ENCODE data around the gene VDAC2.

VDAC2 gene

GRCh38 chr10:75272896-75273295 is 62.3 kb downstream of the VDAC2 start:
- Histone ChIP-seq H3K9me3 (ENCODE audit: control extremely low read depth in 1 of 5, control insufficient read depth in 4 of 5, insufficient read depth in 2 of 5, low read depth in 1 of 5, low read length in 4 of 5) (no peaks in the 10 kb centered on the region), H3K36me3 (ENCODE audit: control insufficient read depth in 4 of 4, insufficient read depth in 4 of 4, low read length in 3 of 4) (no peaks in the 10 kb centered on the region), H3K4me1 (ENCODE audit: control extremely low read depth in 1 of 4, control insufficient read depth in 4 of 4, insufficient read depth in 4 of 4, low read length in 3 of 4) (peaks cover 0 to 13% (median 4%) of the 10 kb centered on the region in 4 experiments), H3K27ac (ENCODE audit: insufficient read depth in 1 of 2, low read depth in 1 of 2, low read length in 2 of 2, poor library complexity in 1 of 2, severe bottlenecking in 2 of 2) (no peak overlapping the region), H3K4me3 (ENCODE audit: control insufficient read depth in 1 of 7, extremely low read depth in 1 of 7, insufficient read depth in 4 of 7, low read depth in 2 of 7, low read length in 6 of 7) (no peak overlapping the region), H3K27me3 (replicated peaks in 2 of 5; ENCODE audit: control insufficient read depth in 4 of 5, insufficient read depth in 5 of 5, low read length in 4 of 5) (no peaks in the 10 kb centered on the region)
- DNase-seq = no peak
- 92% methylated on average over 3 of the region's 7 CpGs for WGBS (ENCODE audit: insufficient coverage)
- POLR2A ChIA-PET = no interaction called here
- CTCF ChIA-PET = interaction anchor here (0.7 kb wide), 1 partner anchor 174 kb away, joined by 3 read pairs; no protein-coding TSS in a partner anchor

- 64% methylated on average over 29 of the region's 46 CpGs for WGBS (ENCODE audit: insufficient coverage)
- Histone ChIP-seq H3K27ac (ENCODE audit: insufficient read depth in 1 of 2, low read depth in 1 of 2, low read length in 2 of 2, poor library complexity in 1 of 2, severe bottlenecking in 2 of 2) (no peak overlapping the region), H3K4me3 (ENCODE audit: control insufficient read depth in 1 of 7, extremely low read depth in 1 of 7, insufficient read depth in 4 of 7, low read depth in 2 of 7, low read length in 6 of 7) (peak overlapping the region in 5 of 7 experiments; percentile 10 to 63 (median 25)), H3K4me1 (ENCODE audit: control extremely low read depth in 1 of 4, control insufficient read depth in 4 of 4, insufficient read depth in 4 of 4, low read length in 3 of 4) (peaks cover 0 to 13% (median 4%) of the 10 kb centered on the region in 4 experiments), H3K27me3 (replicated peaks in 2 of 5; ENCODE audit: control insufficient read depth in 4 of 5, insufficient read depth in 5 of 5, low read length in 4 of 5) (no peaks in the 10 kb centered on the region), H3K9me3 (ENCODE audit: control extremely low read depth in 1 of 5, control insufficient read depth in 4 of 5, insufficient read depth in 2 of 5, low read depth in 1 of 5, low read length in 4 of 5) (no peaks in the 10 kb centered on the region), H3K36me3 (ENCODE audit: control insufficient read depth in 4 of 4, insufficient read depth in 4 of 4, low read length in 3 of 4) (no peaks in the 10 kb centered on the region)
- peak in 2 of 3 donors; percentile 39 to 56 for DNase-seq
- ChIA-PET CTCF (no interaction called here), POLR2A (no interaction called here)
These were observed 65.7 kb downstream of the VDAC2 start for GRCh38 chr10:75276069-75276872.

- no peaks in the 10 kb centered on the region for H3K9me3 ChIP-seq (ENCODE audit: control extremely low read depth in 1 of 5, control insufficient read depth in 4 of 5, insufficient read depth in 2 of 5, low read depth in 1 of 5, low read length in 4 of 5)
- no peak for DNase-seq
- H3K4me1 ChIP-seq (ENCODE audit: control extremely low read depth in 1 of 4, control insufficient read depth in 4 of 4, insufficient read depth in 4 of 4, low read length in 3 of 4) = peaks cover 0 to 23% (median 6%) of the 10 kb centered on the region in 4 experiments
- ChIA-PET POLR2A (no interaction called here), CTCF (interaction anchor here (1.6 kb wide), 1 partner anchor 13 kb away, joined by 4 read pairs; no protein-coding TSS in a partner anchor)
- no peak overlapping the region for H3K4me3 ChIP-seq (ENCODE audit: control insufficient read depth in 1 of 7, extremely low read depth in 1 of 7, insufficient read depth in 4 of 7, low read depth in 2 of 7, low read length in 6 of 7)
- no peaks in the 10 kb centered on the region for H3K36me3 ChIP-seq (ENCODE audit: control insufficient read depth in 4 of 4, insufficient read depth in 4 of 4, low read length in 3 of 4)
- 100% methylated on average over 1 of the region's 2 CpGs for WGBS (ENCODE audit: insufficient coverage)
- H3K27me3 ChIP-seq (replicated peaks in 2 of 5; ENCODE audit: control insufficient read depth in 4 of 5, insufficient read depth in 5 of 5, low read length in 4 of 5) = peaks cover 0 to 7% (median 0%) of the 10 kb centered on the region in 5 experiments
- H3K27ac ChIP-seq (ENCODE audit: insufficient read depth in 1 of 2, low read depth in 1 of 2, low read length in 2 of 2, poor library complexity in 1 of 2, severe bottlenecking in 2 of 2) = no peak overlapping the region
These were observed 69.6 kb downstream of the VDAC2 start for GRCh38 chr10:75280236-75280635.
